Measurements from ENCODE around the gene CDC42EP2.

Gene CDC42EP2

DNA sequence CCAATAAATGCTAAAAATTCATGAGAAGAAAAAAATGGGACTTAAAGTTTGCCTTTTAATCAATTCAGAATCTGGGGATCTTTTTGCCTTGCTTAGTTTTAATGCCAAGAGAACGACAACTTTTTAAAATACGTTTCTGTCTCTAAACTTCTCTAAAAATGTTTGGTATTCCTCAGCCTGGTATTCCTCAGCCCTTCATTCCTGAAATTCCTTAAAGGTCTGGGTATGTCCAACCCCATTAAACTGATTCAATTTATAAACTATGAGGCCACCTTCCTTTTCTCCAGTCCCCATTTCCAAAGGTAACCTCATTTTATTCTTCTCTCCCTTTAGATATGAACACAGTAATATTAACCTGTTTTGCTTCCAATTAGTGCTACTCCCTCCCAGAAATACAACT lies 36.3 kb upstream of the CDC42EP2 start:
- DNase-seq (ENCODE audit: low read depth, low spot score), result no peak
- no peak overlapping the region for H3K4me3 ChIP-seq (ENCODE audit: low read depth, low read length)
- CTCF ChIA-PET, result interaction anchor here (0.8 to 52.1 kb wide), 8 partner anchors 8 to 74 kb away, joined by 3 to 1993 read pairs (median 10); partner anchors contain the start of genes CDC42EP2, DPF2 and POLA2
- TF ChIP-seq, protein P1, sequence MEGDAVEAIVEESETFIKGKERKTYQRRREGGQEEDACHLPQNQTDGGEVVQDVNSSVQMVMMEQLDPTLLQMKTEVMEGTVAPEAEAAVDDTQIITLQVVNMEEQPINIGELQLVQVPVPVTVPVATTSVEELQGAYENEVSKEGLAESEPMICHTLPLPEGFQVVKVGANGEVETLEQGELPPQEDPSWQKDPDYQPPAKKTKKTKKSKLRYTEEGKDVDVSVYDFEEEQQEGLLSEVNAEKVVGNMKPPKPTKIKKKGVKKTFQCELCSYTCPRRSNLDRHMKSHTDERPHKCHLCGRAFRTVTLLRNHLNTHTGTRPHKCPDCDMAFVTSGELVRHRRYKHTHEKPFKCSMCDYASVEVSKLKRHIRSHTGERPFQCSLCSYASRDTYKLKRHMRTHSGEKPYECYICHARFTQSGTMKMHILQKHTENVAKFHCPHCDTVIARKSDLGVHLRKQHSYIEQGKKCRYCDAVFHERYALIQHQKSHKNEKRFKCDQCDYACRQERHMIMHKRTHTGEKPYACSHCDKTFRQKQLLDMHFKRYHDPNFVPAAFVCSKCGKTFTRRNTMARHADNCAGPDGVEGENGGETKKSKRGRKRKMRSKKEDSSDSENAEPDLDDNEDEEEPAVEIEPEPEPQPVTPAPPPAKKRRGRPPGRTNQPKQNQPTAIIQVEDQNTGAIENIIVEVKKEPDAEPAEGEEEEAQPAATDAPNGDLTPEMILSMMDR (IDR thresholded peaks at IDR 0.05; ENCODE audit: insufficient read depth, low read length, missing control alignments), result no peak
- POLR2A ChIA-PET, result interaction anchor here (1.1 to 1.2 kb wide), 3 partner anchors 12 to 55 kb away, joined by 3 to 5 read pairs (median 3); partner anchors contain the start of gene DPF2

DNA sequence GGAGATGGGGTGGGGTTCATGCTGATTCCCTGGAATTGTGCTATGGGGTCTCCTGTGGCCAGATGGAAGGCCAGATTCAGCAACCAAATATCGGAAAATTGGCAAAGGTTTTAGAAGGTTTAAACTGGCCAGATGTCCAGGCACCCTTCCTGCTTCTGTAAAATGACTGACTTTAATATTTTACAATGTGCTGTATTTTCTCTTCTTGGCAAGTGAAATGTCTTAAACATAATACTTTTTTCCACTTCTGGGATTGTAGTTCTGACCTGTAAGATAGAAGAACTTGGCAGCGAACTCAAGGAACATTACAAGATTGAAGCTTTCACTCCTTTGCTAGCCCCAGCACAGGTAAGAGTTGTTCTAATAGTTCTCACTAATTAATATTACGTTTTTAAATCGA lies 35.4 kb upstream of the CDC42EP2 start:
- no peak overlapping the region for H3K4me3 ChIP-seq (ENCODE audit: low read depth, low read length)
- CTCF ChIA-PET, result interaction anchor here (0.6 to 52.1 kb wide), 8 partner anchors 8 to 48 kb away, joined by 3 to 1993 read pairs (median 6); partner anchors contain the start of genes CDC42EP2, DPF2 and POLA2
- TF ChIP-seq, protein P1 (IDR thresholded peaks at IDR 0.05; ENCODE audit: insufficient read depth, low read length, missing control alignments), result no peak
- POLR2A ChIA-PET, result interaction anchor here (0.9 to 1.0 kb wide), 2 partner anchors 11 to 35 kb away, joined by 3 read pairs; partner anchors contain the start of gene CDC42EP2
- no peak for DNase-seq (ENCODE audit: low read depth, low spot score)

GRCh38 chr11:65279741-65280440 lies 34.8 kb upstream of the CDC42EP2 start:
- ChIA-PET POLR2A (interaction anchor here (0.9 to 1.0 kb wide), 2 partner anchors 11 to 35 kb away, joined by 3 read pairs; partner anchors contain the start of gene CDC42EP2), CTCF (interaction anchor here (0.6 to 52.1 kb wide), 6 partner anchors 8 to 47 kb away, joined by 3 to 1993 read pairs (median 5); partner anchors contain the start of genes CDC42EP2 and DPF2)
- TF ChIP-seq, protein P1 (IDR thresholded peaks at IDR 0.05; ENCODE audit: insufficient read depth, low read length, missing control alignments), result no peak
- H3K4me3 ChIP-seq (ENCODE audit: low read depth, low read length), result no peak overlapping the region
- DNase-seq (ENCODE audit: low read depth, low spot score), result peak; percentile 91

DNA sequence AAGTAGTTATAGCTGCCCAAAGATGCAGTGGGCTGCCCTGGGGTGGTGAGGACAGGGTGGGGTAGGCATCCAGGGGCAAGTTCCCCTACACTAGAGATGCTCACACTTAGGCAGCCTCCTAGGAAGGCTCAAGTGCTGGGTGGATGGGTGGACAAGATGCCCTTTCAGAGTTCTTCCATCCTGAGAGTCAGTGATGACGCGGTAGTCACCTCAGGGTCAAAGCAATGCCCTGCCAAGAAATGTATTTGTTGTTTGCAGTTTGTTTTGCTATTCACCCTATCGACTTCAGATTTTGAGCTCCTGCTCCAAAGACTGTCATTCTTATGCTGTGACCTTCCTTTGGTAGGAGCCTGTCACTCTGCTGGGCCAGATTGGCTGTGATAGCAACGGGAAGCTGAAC lies 34.0 kb upstream of the CDC42EP2 start:
- TF ChIP-seq, protein P1 (IDR thresholded peaks at IDR 0.05; ENCODE audit: insufficient read depth, low read length, missing control alignments), result no peak
- ChIA-PET POLR2A (interaction anchor here (1.3 kb wide), 1 partner anchor 34 kb away, joined by 3 read pairs; the partner anchor contains the start of gene CDC42EP2), CTCF (interaction anchor here (1.0 to 52.1 kb wide), 4 partner anchors 9 to 47 kb away, joined by 4 to 1993 read pairs (median 6); partner anchors contain the start of genes CDC42EP2 and DPF2)
- DNase-seq (ENCODE audit: low read depth, low spot score), result no peak
- H3K4me3 ChIP-seq (ENCODE audit: low read depth, low read length), result no peak overlapping the region

- ChIA-PET CTCF (interaction anchor here (1.0 to 52.1 kb wide), 3 partner anchors 8 to 41 kb away, joined by 3 to 1993 read pairs (median 6); partner anchors contain the start of genes CDC42EP2 and DPF2), POLR2A (no interaction called here)
- H3K4me3 ChIP-seq (ENCODE audit: low read depth, low read length), result no peak overlapping the region
- TF ChIP-seq, protein P1 (IDR thresholded peaks at IDR 0.05; ENCODE audit: insufficient read depth, low read length, missing control alignments), result no peak
- no peak for DNase-seq (ENCODE audit: low read depth, low spot score)
These were observed 28.0 kb upstream of the CDC42EP2 start for GRCh38 chr11:65286686-65287085.

GRCh38 chr11:65287601-65288000 lies 27.1 kb upstream of the CDC42EP2 start:
- POLR2A ChIA-PET, result interaction anchor here (0.7 kb wide), 1 partner anchor 37 kb away, joined by 4 read pairs; no protein-coding TSS in a partner anchor
- no peak for DNase-seq (ENCODE audit: low read depth, low spot score)
- TF ChIP-seq, protein P1 (IDR thresholded peaks at IDR 0.05; ENCODE audit: insufficient read depth, low read length, missing control alignments), result no peak
- CTCF ChIA-PET, result interaction anchor here (0.9 to 52.1 kb wide), 5 partner anchors 8 to 40 kb away, joined by 3 to 1993 read pairs (median 4); partner anchors contain the start of genes CDC42EP2 and DPF2
- H3K4me3 ChIP-seq (ENCODE audit: low read depth, low read length), result no peak overlapping the region
